ENCODE data around the gene FXR1. TPM values are rescaled to one million over a fixed set of nuclear protein-coding genes. Genes with fewer than 3 reads are reported as not detected.
A peak's percentile ranks its signal among the peaks of the same experiment; 100 is the strongest.

Gene FXR1
- total and polyA plus RNA-seq, 12 donors, result 76.6 to 211 (median 123) TPM

DNA sequence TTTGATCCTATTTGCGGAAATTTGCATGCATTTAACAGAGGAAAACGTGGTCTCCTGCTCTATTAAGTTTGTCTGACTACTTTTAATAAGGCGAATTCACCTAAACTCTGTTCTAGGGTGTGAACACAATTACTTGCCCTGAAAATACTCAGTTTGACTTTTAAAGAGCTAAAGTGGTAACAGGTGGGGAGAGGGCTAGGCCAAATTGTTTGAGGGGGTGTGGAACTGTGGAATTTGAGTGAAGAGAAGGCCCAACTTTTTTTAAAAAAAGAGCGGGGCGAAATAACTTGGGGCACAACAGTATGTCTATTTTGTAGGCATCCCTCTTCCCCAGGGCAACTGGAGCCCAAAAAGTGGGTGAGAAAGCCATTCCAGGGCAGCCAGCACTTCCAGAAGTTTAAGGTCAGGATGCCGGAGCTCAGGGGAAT is 580 bp upstream of the FXR1 start:
- Histone ChIP-seq H3K27me3 (no peaks in the 10 kb centered on the region), H3K4me3 (peak overlapping the region in 2 of 4 donors; percentile 91 to 100), H3K9me3 (replicated peaks in 1 of 3) (no peaks in the 10 kb centered on the region), H3K4me1 (replicated peaks in 1 of 2) (peaks cover 18 to 30% of the 10 kb centered on the region in 2 donors), H3K27ac (peak overlapping the region; percentile 90 to 99 (median 97)), H3K36me3 (replicated peaks in 1 of 2) (no peaks in the 10 kb centered on the region)
- 45 to 52% (median 48%) methylated on average over 6 of the region's 6 CpGs for WGBS, 4 donors
- DNase-seq, result no peak
- intact Hi-C loops (cut with DNase I), result no loop called here
- TF ChIP-seq POLR2A (IDR thresholded peaks at IDR 0.05), result no peak
- TF ChIP-seq, protein P1, sequence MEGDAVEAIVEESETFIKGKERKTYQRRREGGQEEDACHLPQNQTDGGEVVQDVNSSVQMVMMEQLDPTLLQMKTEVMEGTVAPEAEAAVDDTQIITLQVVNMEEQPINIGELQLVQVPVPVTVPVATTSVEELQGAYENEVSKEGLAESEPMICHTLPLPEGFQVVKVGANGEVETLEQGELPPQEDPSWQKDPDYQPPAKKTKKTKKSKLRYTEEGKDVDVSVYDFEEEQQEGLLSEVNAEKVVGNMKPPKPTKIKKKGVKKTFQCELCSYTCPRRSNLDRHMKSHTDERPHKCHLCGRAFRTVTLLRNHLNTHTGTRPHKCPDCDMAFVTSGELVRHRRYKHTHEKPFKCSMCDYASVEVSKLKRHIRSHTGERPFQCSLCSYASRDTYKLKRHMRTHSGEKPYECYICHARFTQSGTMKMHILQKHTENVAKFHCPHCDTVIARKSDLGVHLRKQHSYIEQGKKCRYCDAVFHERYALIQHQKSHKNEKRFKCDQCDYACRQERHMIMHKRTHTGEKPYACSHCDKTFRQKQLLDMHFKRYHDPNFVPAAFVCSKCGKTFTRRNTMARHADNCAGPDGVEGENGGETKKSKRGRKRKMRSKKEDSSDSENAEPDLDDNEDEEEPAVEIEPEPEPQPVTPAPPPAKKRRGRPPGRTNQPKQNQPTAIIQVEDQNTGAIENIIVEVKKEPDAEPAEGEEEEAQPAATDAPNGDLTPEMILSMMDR (IDR thresholded peaks at IDR 0.05), result no peak

DNA sequence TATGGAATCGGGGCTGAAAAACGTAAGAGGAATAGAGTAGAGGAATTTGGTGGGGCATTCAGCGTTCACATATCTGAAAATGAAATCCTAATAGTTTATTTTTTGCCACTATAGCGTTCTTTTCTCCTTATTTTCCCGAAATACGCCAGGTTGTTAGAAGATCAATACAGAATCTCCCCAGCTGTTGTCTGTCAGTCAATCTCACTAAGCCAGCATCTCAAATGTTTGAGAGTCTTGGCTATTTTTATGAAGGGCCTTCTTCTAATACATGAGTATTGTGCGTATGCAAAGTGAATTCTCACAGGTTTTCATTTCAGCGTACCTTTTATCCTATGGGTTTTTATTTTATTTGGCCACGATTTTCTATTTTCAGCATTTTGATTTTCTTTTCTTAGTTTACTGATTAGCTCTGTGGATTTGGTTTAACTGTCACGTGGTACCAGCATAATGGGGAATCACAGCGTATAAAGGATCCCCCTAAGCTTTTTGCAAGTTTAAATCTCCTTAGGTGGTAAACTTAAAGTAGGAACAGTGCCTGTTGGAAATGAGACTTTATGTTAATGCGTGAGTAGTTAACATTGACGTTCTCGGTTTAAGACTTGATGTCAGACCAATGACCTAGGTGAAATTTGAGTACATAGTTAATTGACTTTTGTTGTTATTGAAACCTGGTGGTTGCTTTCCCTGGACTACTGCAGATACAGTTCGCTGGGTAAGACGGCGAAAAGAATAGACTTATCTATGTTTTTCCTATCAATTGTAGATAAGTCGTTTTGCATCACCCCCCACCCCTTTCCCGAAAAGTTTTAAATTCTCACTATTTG is 1.3 kb downstream of the FXR1 start:
- DNase-seq, result no peak
- no peak for TF ChIP-seq POLR2A (IDR thresholded peaks at IDR 0.05)
- TF ChIP-seq, protein P1 (IDR thresholded peaks at IDR 0.05), result no peak
- intact Hi-C loops (cut with DNase I), result no loop called here
- no peaks in the 10 kb centered on the region for H3K27me3 ChIP-seq
- H3K4me1 ChIP-seq (replicated peaks in 1 of 2), result peaks cover 18 to 37% of the 10 kb centered on the region in 2 donors
- 13 to 20% (median 16%) methylated on average over 19 of the region's 19 CpGs for WGBS, 4 donors
- H3K27ac ChIP-seq, result peak overlapping the region in 2 of 5 donors; percentile 97 to 99
- H3K9me3 ChIP-seq (replicated peaks in 1 of 3), result no peaks in the 10 kb centered on the region
- H3K4me3 ChIP-seq, result peak overlapping the region; percentile 19 to 100 (median 84)
- H3K36me3 ChIP-seq (replicated peaks in 1 of 2), result no peaks in the 10 kb centered on the region

DNA sequence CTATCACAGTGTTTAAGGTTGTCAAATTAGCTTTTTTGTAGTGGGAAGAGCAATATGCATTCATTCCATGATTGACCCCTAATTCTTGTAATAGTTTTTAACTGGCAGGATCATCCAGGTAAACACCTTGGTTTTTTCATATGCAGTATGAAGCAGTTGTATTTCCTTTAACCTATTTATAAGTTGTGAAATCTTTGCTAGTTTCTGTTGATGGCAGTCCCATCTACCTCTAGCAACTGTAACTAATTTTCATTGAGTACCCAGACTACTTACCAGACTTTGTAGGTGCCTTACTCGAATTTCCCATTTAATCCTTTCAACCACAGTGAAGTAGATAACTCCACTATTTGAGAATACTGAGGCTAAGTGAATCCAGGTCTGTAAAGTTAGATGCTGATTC is 6.1 kb downstream of the FXR1 start:
- no peak for TF ChIP-seq POLR2A (IDR thresholded peaks at IDR 0.05)
- TF ChIP-seq, protein P1 (IDR thresholded peaks at IDR 0.05), result no peak
- H3K4me3 ChIP-seq, result no peak overlapping the region
- H3K27me3 ChIP-seq, result no peaks in the 10 kb centered on the region
- H3K36me3 ChIP-seq (replicated peaks in 1 of 2), result no peaks in the 10 kb centered on the region
- no peaks in the 10 kb centered on the region for H3K9me3 ChIP-seq (replicated peaks in 1 of 3)
- DNase-seq, result no peak
- peaks cover 24 to 62% of the 10 kb centered on the region in 2 donors for H3K4me1 ChIP-seq (replicated peaks in 1 of 2)
- WGBS, 4 donors, result 39 to 71% (median 62%) methylated on average over 1 of the region's 1 CpG
- intact Hi-C loops (cut with DNase I), result no loop called here
- no peak overlapping the region for H3K27ac ChIP-seq

DNA sequence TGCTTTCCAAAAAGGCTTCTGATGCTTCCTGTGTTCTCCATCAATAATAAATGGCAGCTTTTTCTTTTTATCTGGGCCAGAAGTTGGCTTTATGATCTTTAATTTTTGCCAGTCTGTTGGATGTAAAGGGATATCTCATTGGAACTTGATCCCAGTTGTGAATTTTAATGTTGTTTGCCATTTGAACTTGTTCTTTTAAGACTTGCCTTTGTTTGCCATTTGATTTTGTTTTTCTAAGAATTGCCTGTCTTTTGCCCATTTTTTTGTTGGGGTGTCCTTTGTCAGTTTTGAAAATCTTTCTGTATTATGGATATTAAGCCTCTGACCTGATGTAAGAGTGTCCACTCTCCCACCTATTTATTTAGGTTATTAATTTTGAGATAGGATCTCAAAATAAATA is 9.8 kb downstream of the FXR1 start:
- Histone ChIP-seq H3K9me3 (replicated peaks in 1 of 3) (no peaks in the 10 kb centered on the region), H3K27ac (no peak overlapping the region), H3K27me3 (no peaks in the 10 kb centered on the region), H3K36me3 (replicated peaks in 1 of 2) (no peaks in the 10 kb centered on the region), H3K4me3 (no peak overlapping the region), H3K4me1 (replicated peaks in 1 of 2) (peaks cover 22 to 39% of the 10 kb centered on the region in 2 donors)
- intact Hi-C loops (cut with DNase I), result no loop called here
- no peak for DNase-seq
- no peak for TF ChIP-seq POLR2A (IDR thresholded peaks at IDR 0.05)
- TF ChIP-seq, protein P1 (IDR thresholded peaks at IDR 0.05), result no peak
